ENCODE data around the gene ZNF615.
"Not testable (repeated sequence)": the region's sequence is repeated elsewhere in the genome, so short reads cannot be mapped to it uniquely, and the experiment has no call there.

Gene ZNF615

DNA sequence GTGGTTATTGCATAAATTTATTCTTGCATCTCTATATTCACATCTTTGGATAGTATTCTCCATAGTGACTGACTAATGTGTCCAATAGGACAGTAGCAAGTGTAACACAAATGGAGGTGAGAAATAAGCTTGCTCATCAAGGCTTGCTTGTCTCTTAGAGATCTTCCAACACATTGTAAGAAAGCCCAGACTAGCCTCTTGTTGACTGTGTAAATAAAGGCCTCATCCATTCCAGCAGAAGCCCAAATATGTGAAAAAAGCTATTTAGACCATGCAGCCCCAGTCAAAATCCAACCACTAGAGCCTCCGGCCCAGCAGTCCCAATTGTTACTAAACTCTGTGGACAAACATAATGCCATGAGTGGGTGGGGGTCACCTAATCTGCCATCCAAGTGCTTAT is 2.7 kb upstream of the ZNF615 start:
- Mint-ChIP-seq H3K4me1 (ENCODE audit: low read depth) (peaks cover 11% of the 10 kb centered on the region), H3K9me3 (peaks cover 63% of the 10 kb centered on the region), H3K27ac (no peak overlapping the region), H3K27me3 (ENCODE audit: low read depth) (no peaks in the 10 kb centered on the region), H3K4me3 (no peak overlapping the region), H3K36me3 (ENCODE audit: low read depth) (peaks cover 51% of the 10 kb centered on the region)
- no peak for DNase-seq (ENCODE audit: low spot score)

DNA sequence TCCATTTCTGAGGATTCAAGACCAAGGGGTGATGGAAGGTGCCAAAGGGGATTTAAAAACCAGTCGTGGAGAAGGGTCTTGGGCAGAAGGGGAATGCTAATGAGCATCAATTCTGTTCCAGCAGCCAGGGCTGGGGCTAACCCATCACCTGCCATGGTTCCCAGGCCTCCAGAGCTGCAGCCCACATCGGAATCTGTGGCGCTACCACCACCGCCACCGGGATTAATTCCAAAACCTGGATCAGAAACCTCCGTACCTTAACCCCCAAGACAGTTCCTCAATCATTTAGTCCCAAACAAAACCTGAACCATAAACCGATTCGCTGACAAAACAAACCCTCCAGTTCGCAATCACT is 583 bp downstream of the ZNF615 start:
- H3K27ac Mint-ChIP-seq: peak overlapping the region; percentile 98
- no peak for DNase-seq (ENCODE audit: low spot score)
- H3K36me3 Mint-ChIP-seq (ENCODE audit: low read depth): peaks cover 50% of the 10 kb centered on the region
- peaks cover 11% of the 10 kb centered on the region for H3K4me1 Mint-ChIP-seq (ENCODE audit: low read depth)
- H3K9me3 Mint-ChIP-seq: peaks cover 65% of the 10 kb centered on the region
- H3K4me3 Mint-ChIP-seq: peak overlapping the region; percentile 96
- H3K27me3 Mint-ChIP-seq (ENCODE audit: low read depth): no peaks in the 10 kb centered on the region

DNA sequence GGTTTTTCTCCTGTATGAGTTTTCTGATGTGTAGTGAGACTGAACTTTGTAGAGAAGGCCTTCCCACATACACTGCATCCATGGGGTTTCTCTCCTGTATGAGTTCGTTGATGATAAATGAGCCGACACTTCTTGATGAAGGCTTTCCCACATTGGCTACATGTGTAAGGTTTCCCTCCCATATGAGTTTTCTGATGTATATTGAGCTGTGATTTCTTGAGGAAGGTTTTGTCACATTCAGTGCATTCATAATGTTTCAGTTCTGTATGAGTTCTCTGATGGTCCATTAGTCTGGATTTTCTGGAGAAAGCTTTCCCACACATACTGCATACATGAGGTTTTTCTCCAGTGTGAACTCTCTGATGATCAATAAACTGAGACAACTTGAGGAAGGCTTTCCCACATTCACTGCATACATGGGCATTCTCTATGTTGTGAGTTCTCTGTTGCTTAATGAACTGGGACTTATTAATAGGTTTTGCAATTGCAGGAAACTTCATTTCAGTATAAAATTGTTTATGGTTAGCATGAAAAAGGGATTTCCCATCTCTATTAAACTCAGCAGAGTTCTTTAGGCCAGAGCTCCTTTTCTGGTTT is 13.9 kb downstream of the ZNF615 start:
- Mint-ChIP-seq H3K27ac (no peak overlapping the region), H3K4me3 (no peak overlapping the region), H3K4me1 (ENCODE audit: low read depth) (no peaks in the 10 kb centered on the region), H3K27me3 (ENCODE audit: low read depth) (no peaks in the 10 kb centered on the region), H3K9me3 (peaks cover 81% of the 10 kb centered on the region), H3K36me3 (ENCODE audit: low read depth) (peaks cover 57% of the 10 kb centered on the region)
- DNase-seq (ENCODE audit: low spot score): no peak

DNA sequence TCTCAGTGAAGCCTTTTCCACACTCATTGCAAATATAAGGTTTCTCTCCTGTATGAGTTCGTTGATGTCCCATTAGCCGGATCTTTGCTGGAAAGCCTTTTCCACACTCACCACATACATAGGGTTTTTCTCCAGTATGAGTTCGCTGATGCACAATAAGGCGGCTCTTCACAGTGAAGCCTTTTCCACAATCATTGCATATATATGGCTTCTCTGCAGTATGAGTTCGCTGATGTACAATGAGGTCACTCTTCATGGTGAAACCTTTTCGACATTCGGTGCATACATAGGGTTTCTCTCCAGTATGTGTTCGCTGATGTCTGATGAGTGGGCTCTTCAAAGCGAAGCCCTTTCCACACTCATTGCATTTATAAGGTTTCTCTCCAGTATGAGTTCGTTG is 14.6 kb downstream of the ZNF615 start:
- peaks cover 84% of the 10 kb centered on the region for H3K9me3 Mint-ChIP-seq
- peaks cover 52% of the 10 kb centered on the region for H3K36me3 Mint-ChIP-seq (ENCODE audit: low read depth)
- H3K4me3 Mint-ChIP-seq: no peak overlapping the region
- H3K4me1 Mint-ChIP-seq (ENCODE audit: low read depth): no peaks in the 10 kb centered on the region
- DNase-seq (ENCODE audit: low spot score): no peak
- H3K27ac Mint-ChIP-seq: no peak overlapping the region
- no peaks in the 10 kb centered on the region for H3K27me3 Mint-ChIP-seq (ENCODE audit: low read depth)

DNA sequence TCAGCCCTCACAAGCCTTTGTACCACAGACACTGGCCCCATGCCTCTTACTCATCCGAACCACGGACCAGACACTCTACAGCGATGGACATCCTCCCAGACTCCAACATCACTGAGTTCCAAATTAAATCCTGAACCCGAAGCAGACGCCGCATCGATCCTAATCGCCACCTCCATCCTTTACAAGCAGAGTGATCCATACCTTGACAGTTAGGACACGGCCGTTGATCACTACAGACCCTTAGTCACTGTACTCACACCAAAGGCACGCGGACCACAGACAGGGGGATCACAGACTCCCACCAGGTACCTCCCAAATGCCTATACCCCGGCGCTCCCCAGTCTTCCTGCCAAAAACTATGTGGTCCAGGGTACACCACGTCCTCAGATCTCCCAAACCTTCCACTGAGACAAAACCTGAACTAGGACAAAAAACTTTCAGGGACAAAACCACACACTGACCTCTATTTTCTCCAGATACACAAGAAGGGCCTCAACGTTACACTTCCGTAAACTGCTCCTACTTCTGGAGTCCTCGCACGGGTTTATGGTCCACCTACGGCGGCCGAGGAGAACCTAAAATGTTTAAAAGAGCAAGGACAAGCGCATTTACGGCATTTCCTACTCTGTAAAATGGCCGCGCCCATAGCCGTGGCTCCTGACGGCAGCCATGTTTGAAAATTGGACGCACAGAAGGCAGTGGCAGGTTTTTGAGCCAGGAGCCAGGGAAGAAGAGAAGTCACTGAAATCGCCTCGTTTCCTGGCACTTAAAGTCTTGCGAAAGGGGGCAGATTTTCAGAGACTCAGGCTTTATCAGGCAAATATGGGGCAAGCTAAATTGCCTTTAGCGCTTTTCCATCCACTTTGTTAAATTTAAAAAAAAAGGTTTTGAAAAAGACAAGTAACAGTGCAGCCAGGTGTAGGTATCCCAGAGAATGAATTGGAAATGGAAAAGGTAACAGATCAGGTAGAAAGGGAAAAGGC is 21.4 kb downstream of the ZNF615 start, which contains the start of gene ZNF350:
Gene ZNF350 (minus strand): TSS at position 532 of the 983 bp plus-strand sequence. CDS start 12,480 bp downstream, outside the sequence.
- Mint-ChIP-seq H3K36me3 (ENCODE audit: low read depth) (peaks cover 44% of the 10 kb centered on the region), H3K4me3 (peak within 1 kb of the TSS; percentile 92), H3K27ac (peak within 1 kb of the TSS; percentile 93), H3K9me3 (peaks cover 70% of the 10 kb centered on the region), H3K4me1 (ENCODE audit: low read depth) (peaks cover 5% of the 10 kb centered on the region), H3K27me3 (ENCODE audit: low read depth) (no peaks in the 10 kb centered on the region)
- peak; percentile 87 for DNase-seq (ENCODE audit: low spot score)

DNA sequence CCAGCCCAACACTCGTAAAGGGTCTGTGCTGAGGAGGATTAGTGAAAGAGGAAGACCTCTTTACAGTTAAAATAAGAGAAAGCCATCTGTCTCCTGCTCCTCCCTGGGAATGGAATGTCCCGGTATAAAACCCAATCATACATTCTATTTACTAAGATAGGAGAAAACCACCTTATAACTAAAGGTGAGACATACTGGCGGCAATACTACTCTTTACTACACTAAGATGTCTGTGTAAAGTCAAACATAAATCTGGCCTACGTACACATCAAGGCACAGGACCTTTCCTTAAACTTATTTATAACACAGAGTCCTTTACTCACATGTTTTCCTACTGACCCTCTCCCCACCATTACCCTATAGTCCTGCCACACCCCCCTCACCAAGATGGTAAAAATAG is 24.6 kb downstream of the ZNF615 start:
- Mint-ChIP-seq H3K36me3 (ENCODE audit: low read depth) (peaks cover 71% of the 10 kb centered on the region), H3K27ac (no peak overlapping the region), H3K27me3 (ENCODE audit: low read depth) (no peaks in the 10 kb centered on the region), H3K9me3 (peaks cover 69% of the 10 kb centered on the region), H3K4me1 (ENCODE audit: low read depth) (peaks cover 5% of the 10 kb centered on the region), H3K4me3 (no peak overlapping the region)
- DNase-seq (ENCODE audit: low spot score): no peak

DNA sequence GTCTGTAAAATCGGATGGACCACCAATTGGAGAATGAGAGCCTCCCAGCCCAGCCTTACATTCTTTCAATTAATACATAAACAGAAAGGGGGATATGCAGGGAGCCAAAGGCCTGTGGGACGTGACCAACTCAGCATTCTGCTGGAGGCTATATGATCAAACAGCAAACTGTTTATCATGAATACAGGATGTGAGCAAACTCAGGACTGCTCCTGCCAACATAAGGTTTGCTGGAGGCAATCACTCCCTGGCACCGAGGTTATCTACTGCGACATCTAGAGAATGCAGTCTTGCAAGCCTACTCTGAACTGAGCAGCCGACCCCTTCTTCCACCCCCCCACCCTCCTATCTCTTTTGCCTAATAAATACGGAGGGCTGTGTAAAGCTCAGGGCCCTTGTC is 27.1 kb downstream of the ZNF615 start:
- Mint-ChIP-seq H3K9me3 (peaks cover 77% of the 10 kb centered on the region), H3K36me3 (ENCODE audit: low read depth) (peaks cover 72% of the 10 kb centered on the region)
- not testable (repeated sequence) for H3K27ac Mint-ChIP-seq; H3K4me3 Mint-ChIP-seq; H3K4me1 Mint-ChIP-seq (ENCODE audit: low read depth); H3K27me3 Mint-ChIP-seq (ENCODE audit: low read depth); DNase-seq (ENCODE audit: low spot score)

DNA sequence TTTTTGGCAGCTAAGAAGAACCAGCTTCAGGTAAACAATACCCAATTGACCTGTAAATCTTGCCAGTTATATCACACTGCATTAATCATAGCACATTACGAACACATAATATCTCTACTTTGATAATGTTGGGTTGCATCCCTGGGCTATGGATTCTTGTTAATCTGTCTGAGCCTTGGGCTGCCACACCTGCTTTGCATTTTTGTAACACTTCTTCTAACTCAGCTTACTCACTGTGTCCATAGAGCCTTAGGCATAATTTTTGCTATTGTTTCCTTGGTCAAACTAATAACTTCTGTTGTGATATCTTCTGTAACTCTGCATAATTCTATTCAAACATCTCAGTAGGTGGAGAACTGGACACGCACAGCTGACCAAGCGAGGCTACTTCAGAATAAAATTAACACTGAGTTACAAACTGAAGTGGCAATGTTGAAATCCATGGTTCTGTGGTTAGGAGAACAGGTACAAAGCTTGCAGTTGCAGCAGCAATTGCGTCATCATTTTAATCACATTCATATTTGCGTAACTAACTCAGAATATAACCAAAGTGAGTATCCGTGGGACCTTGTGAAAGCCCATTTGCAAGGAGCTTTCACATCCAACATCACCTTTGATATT is 27.8 kb downstream of the ZNF615 start:
- peaks cover 74% of the 10 kb centered on the region for H3K9me3 Mint-ChIP-seq
- H3K36me3 Mint-ChIP-seq (ENCODE audit: low read depth): peaks cover 70% of the 10 kb centered on the region
- DNase-seq (ENCODE audit: low spot score): no peak
- H3K27ac Mint-ChIP-seq: no peak overlapping the region
- no peaks in the 10 kb centered on the region for H3K4me1 Mint-ChIP-seq (ENCODE audit: low read depth)
- no peaks in the 10 kb centered on the region for H3K27me3 Mint-ChIP-seq (ENCODE audit: low read depth)
- H3K4me3 Mint-ChIP-seq: no peak overlapping the region

DNA sequence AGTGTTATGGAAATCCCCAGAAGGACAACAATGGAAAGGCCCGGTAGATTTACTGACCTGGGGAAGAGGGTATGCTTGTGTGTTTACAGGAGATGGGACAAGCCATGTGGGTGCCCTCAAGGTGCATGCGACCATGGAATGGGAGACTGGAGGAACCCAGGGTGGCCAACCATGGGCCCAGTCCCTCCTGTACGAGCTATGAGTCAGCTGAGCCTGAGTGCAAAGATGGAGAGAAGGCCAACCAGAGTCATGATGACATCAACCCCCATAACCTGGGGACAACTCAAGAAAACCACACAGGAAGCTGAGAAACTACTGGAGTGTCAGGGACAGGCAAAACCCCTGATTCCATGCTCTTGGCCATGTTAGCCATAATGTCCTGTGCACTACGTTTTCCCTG is 29.1 kb downstream of the ZNF615 start:
- no peak overlapping the region for H3K27ac Mint-ChIP-seq
- H3K4me1 Mint-ChIP-seq (ENCODE audit: low read depth): no peaks in the 10 kb centered on the region
- H3K36me3 Mint-ChIP-seq (ENCODE audit: low read depth): peaks cover 76% of the 10 kb centered on the region
- no peaks in the 10 kb centered on the region for H3K27me3 Mint-ChIP-seq (ENCODE audit: low read depth)
- H3K9me3 Mint-ChIP-seq: peaks cover 78% of the 10 kb centered on the region
- no peak overlapping the region for H3K4me3 Mint-ChIP-seq
- no peak for DNase-seq (ENCODE audit: low spot score)

DNA sequence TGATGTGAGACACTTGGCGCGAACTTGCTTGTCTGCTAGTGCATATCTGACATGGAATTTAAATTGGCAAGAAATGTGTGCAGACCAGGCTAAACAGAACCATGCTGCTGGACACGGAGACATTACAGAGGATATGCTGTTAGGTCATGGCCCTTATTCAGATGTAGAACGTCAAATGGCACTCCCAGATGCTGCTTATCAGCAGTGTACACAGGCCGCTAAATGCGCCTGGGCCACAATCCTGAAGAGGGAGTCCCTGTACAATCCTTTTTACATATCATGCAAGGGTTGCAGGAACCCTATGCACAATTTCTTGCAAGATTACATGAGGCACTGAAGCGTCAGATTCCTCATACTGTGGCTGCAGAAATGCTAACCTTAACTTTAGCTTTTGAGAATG is 30.7 kb downstream of the ZNF615 start:
- Mint-ChIP-seq H3K4me1 (ENCODE audit: low read depth) (no peaks in the 10 kb centered on the region), H3K27me3 (ENCODE audit: low read depth) (no peaks in the 10 kb centered on the region), H3K4me3 (no peak overlapping the region), H3K27ac (no peak overlapping the region), H3K9me3 (peaks cover 72% of the 10 kb centered on the region), H3K36me3 (ENCODE audit: low read depth) (peaks cover 77% of the 10 kb centered on the region)
- DNase-seq (ENCODE audit: low spot score): no peak

DNA sequence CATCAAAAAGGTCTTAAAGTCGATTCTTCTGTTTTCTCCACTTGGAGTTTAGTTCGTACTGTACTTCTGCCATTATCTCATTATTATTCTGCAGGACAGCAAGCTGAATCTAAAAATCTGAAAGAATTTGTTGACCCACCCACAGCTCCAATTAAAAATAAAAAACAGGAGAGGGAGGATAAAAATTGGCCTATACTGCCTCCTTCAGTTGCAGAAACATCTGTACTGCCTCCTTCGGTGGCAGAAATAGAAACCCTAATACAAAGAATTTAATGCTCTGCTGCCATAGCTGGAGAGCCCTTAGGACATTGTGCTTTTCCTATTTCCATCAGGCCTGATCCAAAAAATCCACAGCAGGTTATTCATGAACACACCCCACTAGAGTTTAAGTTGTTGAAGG is 31.2 kb downstream of the ZNF615 start:
- peaks cover 80% of the 10 kb centered on the region for H3K36me3 Mint-ChIP-seq (ENCODE audit: low read depth)
- DNase-seq (ENCODE audit: low spot score): no peak
- H3K4me3 Mint-ChIP-seq: no peak overlapping the region
- no peak overlapping the region for H3K27ac Mint-ChIP-seq
- no peaks in the 10 kb centered on the region for H3K4me1 Mint-ChIP-seq (ENCODE audit: low read depth)
- no peaks in the 10 kb centered on the region for H3K27me3 Mint-ChIP-seq (ENCODE audit: low read depth)
- H3K9me3 Mint-ChIP-seq: peaks cover 72% of the 10 kb centered on the region

DNA sequence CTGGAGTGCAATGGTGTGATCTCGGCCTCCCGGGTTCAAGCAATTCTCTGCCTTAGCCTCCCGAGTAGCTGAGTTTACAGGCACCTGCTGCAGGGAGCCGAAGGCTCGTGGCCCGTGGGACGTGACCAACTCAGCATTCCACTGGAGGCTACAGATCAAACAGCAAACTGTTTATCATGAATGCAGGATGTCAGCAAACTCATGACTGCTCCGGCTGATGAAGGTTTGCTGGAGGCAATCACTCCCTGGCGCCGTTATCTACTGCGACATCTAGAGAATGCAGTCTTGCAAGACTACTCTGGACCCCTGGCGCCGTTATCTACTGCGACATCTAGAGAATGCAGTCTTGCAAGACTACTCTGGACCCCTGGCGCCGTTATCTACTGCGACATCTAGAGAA is 32.2 kb downstream of the ZNF615 start:
- Mint-ChIP-seq H3K36me3 (ENCODE audit: low read depth) (peaks cover 81% of the 10 kb centered on the region), H3K9me3 (peaks cover 75% of the 10 kb centered on the region)
- H3K4me1 Mint-ChIP-seq (ENCODE audit: low read depth); H3K27ac Mint-ChIP-seq; DNase-seq (ENCODE audit: low spot score); H3K27me3 Mint-ChIP-seq (ENCODE audit: low read depth); H3K4me3 Mint-ChIP-seq: not testable (repeated sequence)

DNA sequence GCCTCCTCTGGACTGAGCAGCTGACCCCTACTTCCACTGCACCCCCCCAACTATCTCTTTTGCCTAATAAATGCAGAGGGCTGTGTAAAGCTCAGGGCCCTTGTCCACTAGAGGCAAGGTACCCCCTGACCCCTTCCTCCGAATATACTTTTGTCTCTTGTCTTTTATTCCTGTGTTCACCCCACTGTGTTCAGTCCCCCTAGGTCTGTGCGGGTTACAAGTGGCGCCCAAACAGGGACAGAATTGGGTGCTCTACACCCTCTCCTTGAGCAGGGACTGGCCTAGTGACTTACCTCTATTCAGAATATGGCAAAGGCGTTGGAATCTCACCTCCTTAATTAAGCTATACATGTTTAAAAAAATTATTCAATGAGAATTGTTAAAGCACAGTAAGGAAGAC is 36.4 kb downstream of the ZNF615 start:
- Mint-ChIP-seq H3K36me3 (ENCODE audit: low read depth) (peaks cover 80% of the 10 kb centered on the region), H3K9me3 (peaks cover 71% of the 10 kb centered on the region), H3K4me3 (no peak overlapping the region), H3K4me1 (ENCODE audit: low read depth) (no peaks in the 10 kb centered on the region), H3K27me3 (ENCODE audit: low read depth) (no peaks in the 10 kb centered on the region), H3K27ac (no peak overlapping the region)
- DNase-seq (ENCODE audit: low spot score): no peak

DNA sequence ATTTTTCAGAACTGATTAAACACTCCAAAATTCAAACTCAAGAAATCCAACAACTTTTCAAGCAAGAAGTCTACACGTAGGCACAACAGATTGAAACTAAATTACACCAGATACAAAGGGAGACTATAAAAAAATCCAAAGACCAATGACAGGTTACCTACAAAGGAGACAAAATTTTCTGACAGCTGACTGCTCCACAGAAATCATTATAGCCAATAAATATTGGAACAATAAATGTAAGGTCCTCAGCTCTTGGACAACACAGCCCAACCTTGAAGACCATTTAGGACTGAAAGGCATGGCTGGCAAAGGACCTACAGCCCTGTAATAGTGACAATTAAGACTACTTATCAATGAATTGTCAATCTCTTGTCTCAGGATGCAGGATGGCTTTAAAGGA is 37.3 kb downstream of the ZNF615 start:
- Mint-ChIP-seq H3K9me3 (peaks cover 67% of the 10 kb centered on the region), H3K4me1 (ENCODE audit: low read depth) (no peaks in the 10 kb centered on the region), H3K27ac (no peak overlapping the region), H3K4me3 (no peak overlapping the region), H3K27me3 (ENCODE audit: low read depth) (no peaks in the 10 kb centered on the region), H3K36me3 (ENCODE audit: low read depth) (peaks cover 83% of the 10 kb centered on the region)
- no peak for DNase-seq (ENCODE audit: low spot score)
